GM12878 (cell line): ENCODE measurements around the gene BCAN. TPM values are rescaled to one million over a fixed set of nuclear protein-coding genes. Genes with fewer than 3 reads are reported as not detected.
A peak's percentile ranks its signal among the peaks of the same experiment; 100 is the strongest.

ENCODE experiments used
- ATAC-seq: fragments of 200-7000 bp; cut with Tn5 transposase; 3 replicates; pipeline ENCODE4 v1.9.1; 2020; ENCODE audit warnings: mild to moderate bottlenecking, moderate library complexity
- BruUV-seq: library from RNA; stranded (reverse); fragments of 400-500 nt; replicated peaks from 2 replicates; lab custom pipeline; 2021; lab: Mats Ljungman, UMichigan
- CTCF ChIA-PET: fragments of 300-600 bp; sonication (Branson Sonifier 250); formaldehyde crosslinking; extraction: SDS; loops from one replicate; lab custom pipeline; 2021; ENCODE audit warnings: inconsistent platforms; lab: Yijun Ruan, JAX
- POLR2A ChIA-PET: fragments of 350-600 bp; formaldehyde crosslinking; extraction: SDS; loops from one replicate; lab custom pipeline; 2021; ENCODE audit warnings: inconsistent platforms; lab: Charles Lee
- RAD21 ChIA-PET: fragments of 300-600 bp; sonication (Branson Sonifier 250); formaldehyde crosslinking; loops from one replicate; lab custom pipeline; 2023; ENCODE audit warnings: antibody characterized with exemption; ENCODE audit not compliant: unreplicated experiment; lab: Charles Lee
- SMC1A ChIA-PET: fragments of 300-600 bp; sonication (Branson Sonifier 250); formaldehyde crosslinking; loops from one replicate; lab custom pipeline; 2023; ENCODE audit not compliant: unreplicated experiment, uncharacterized antibody; lab: Charles Lee
- DNase-seq: peaks from one replicate; pipeline ENCODE4 v3.0.0-alpha.2; 2011; ENCODE audit warnings: low read depth, low spot score
- FAIRE-seq: peaks from 3 replicates; lab custom pipeline; 2011; peaks lifted over from hg19 to GRCh38; lab: Jason Lieb, UNC
- H2AFZ ChIP-seq: 2 replicates; pipeline ENCODE4 v1.6.0; 2011; ENCODE audit warnings: low read depth, low read length, control low read depth; ENCODE audit not compliant: control insufficient read depth
- H3K27ac ChIP-seq: 2 replicates; pipeline ENCODE4 v1.5.1; 2011; ENCODE audit warnings: control low read depth; ENCODE audit not compliant: control insufficient read depth, insufficient read depth
- H3K27me3 ChIP-seq, 2 experiments: replicated peaks in 1 of 2; 2 replicates each; pipeline versions ENCODE4 v1.6.0 to v1.6.1; 2011; ENCODE audit warnings: low read length in 1 of 2; ENCODE audit not compliant: control insufficient read depth in 2 of 2, insufficient read depth in 2 of 2
- H3K36me3 ChIP-seq, 2 experiments: 2 replicates each; pipeline ENCODE4 v1.5.1; 2011; ENCODE audit warnings: low read length in 1 of 2; ENCODE audit not compliant: control insufficient read depth in 2 of 2, insufficient read depth in 2 of 2
- H3K4me1 ChIP-seq: 2 replicates; pipeline ENCODE4 v1.6.1; 2011; ENCODE audit warnings: mild to moderate bottlenecking, low read length, moderate library complexity, mixed read lengths; ENCODE audit not compliant: control insufficient read depth, insufficient read depth
- H3K4me2 ChIP-seq: 2 replicates; pipeline ENCODE4 v1.6.0; 2011; ENCODE audit warnings: control low read depth; ENCODE audit not compliant: control insufficient read depth, insufficient read depth
- H3K4me3 ChIP-seq: fragments of 200-600 bp; sonication (generic); 2 replicates; pipeline ENCODE4 v1.5.1; 2016
- H3K79me2 ChIP-seq: 2 replicates; pipeline ENCODE4 v1.6.0; 2011; ENCODE audit warnings: low read length; ENCODE audit not compliant: control insufficient read depth, insufficient read depth
- H3K9ac ChIP-seq: 2 replicates; pipeline ENCODE4 v1.8.0; 2011; ENCODE audit warnings: low read length, control low read depth, mixed read lengths; ENCODE audit not compliant: control insufficient read depth, insufficient read depth
- H3K9me3 ChIP-seq: replicated peaks from 3 replicates; pipeline ENCODE4 v1.5.1; 2011; ENCODE audit warnings: mild to moderate bottlenecking, low read length; ENCODE audit not compliant: control insufficient read depth, insufficient read depth
- H4K20me1 ChIP-seq: 2 replicates; pipeline ENCODE4 v1.6.0; 2011; ENCODE audit not compliant: control insufficient read depth, insufficient read depth
- BHLHE40 ChIP-seq, 2 experiments: fragments of 450-650 bp in 1 of 2; IDR thresholded peaks; 2 replicates each; pipeline ENCODE4 v1.6.1; 2011 to 2017; ENCODE audit warnings: low read depth in 2 of 2, borderline replicate concordance in 1 of 2, improper control_type of control experiment in 1 of 2, low read length in 1 of 2, mild to moderate bottlenecking in 1 of 2
- CBFB ChIP-seq: IDR thresholded peaks from 2 replicates; pipeline ENCODE4 v1.6.1; 2016; ENCODE audit warnings: antibody characterized with exemption, low read depth
- GABPA ChIP-seq: IDR thresholded peaks from 2 replicates; pipeline ENCODE4 v1.6.1; 2014; ENCODE audit warnings: antibody characterized with exemption, low read depth, mild to moderate bottlenecking, inconsistent platforms
- MXI1 ChIP-seq: fragments of 150-350 bp; IDR thresholded peaks from 2 replicates; pipeline ENCODE4 v1.6.1; 2011; ENCODE audit warnings: low read depth, mild to moderate bottlenecking, inconsistent platforms, low read length, improper control_type of control experiment
- NR2F1 ChIP-seq: fragments of 450-650 bp; conservative IDR thresholded peaks from 2 replicates; pipeline ENCODE4 v1.6.1; 2017; ENCODE audit warnings: mild to moderate bottlenecking
- RAD21 ChIP-seq: IDR thresholded peaks from 2 replicates; pipeline ENCODE4 v1.6.1; 2011; ENCODE audit warnings: mild to moderate bottlenecking, low read depth, low read length, moderate library complexity; ENCODE audit not compliant: insufficient read depth
- SMC3 ChIP-seq: IDR thresholded peaks from 2 replicates; pipeline ENCODE4 v1.6.1; 2011; ENCODE audit warnings: low read length, improper control_type of control experiment, borderline replicate concordance
- SUZ12 ChIP-seq: fragments of 200-600 bp; sonication (generic); IDR thresholded peaks from one replicate; pipeline ENCODE4 v1.6.1; 2018; ENCODE audit warnings: antibody characterized with exemption, mild to moderate bottlenecking; ENCODE audit not compliant: unreplicated experiment
- ZBTB4 ChIP-seq: fragments of 450-650 bp; formaldehyde crosslinking; IDR thresholded peaks from 2 replicates; pipeline ENCODE4 v1.4.0; 2022; ENCODE audit warnings: mild to moderate bottlenecking, moderate library complexity
- ZSCAN29 ChIP-seq: fragments of 450-650 bp; IDR thresholded peaks from 2 replicates; pipeline ENCODE4 v1.6.1; 2017; ENCODE audit warnings: mild to moderate bottlenecking, moderate library complexity
- WGBS: methylation state at CpG from one replicate; pipeline ENCODE4 v1.1.6; 2016; ENCODE audit warnings: low lambda C conversion rate; ENCODE audit not compliant: insufficient replicate concordance, insufficient coverage; ENCODE audit errors: missing lambda C conversion rate; 5-methylcytosine and 5-hydroxymethylcytosine counted together
- in situ Hi-C: fragments of 300-500 bp; cut with MboI; formaldehyde crosslinking; loops from 9 replicates; pipeline ENCODE4 v1.14.3; 2018; ENCODE audit warnings: mixed read lengths
- intact Hi-C: fragments of 100-400 bp; cut with micrococcal nuclease; formaldehyde crosslinking; loops from one replicate; pipeline ENCODE4 v1.14.2; 2022; ENCODE audit not compliant: unreplicated experiment
- polyA plus RNA-seq, 11 experiments: library from polyadenylated mRNA; depleted of rRNA in 4 of 11; unstranded in 6 of 11; stranded (reverse) in 5 of 11; fragments of >200 nt; fragmentation: Nextera tagmentation in 4 of 11; fragmentation: Illumina TruSeq in 1 of 11; extraction: Ambion mirVana in 4 of 11; extraction: Trizol in 1 of 11; gene quantifications; 1 replicate in 1 of 11; 2 replicates in 10 of 11; pipeline versions ENCODE4 v1.2.1 to v1.2.3, GENCODE V29; 2011 to 2016; ENCODE audit warnings: inconsistent platforms in 2 of 11, missing spikeins in 2 of 11, low read depth in 1 of 11
- total RNA-seq, 4 experiments: library from RNA; depleted of rRNA in 3 of 4; stranded (reverse); fragments of >200 nt in 3 of 4; fragmentation: Illumina TruSeq in 1 of 4; extraction: Trizol in 1 of 4; gene quantifications; 2 replicates each; pipeline versions ENCODE4 v1.2.1 to v1.2.3, GENCODE V29; 2013 to 2021

BCAN gene
- total and polyA plus RNA-seq, 10 of the 15 experiments (the other 5 are each of a cell fraction or from before 2014, with no cell fraction given) = 0.05 to 1.3 (median 0.18) TPM; not detected in 1

GRCh38 chr1:156705321-156705917 is 63.5 kb downstream of the BCAN start, which contains the start of gene CRABP2:
Gene CRABP2, minus strand, starts transcription at chr1:156705583. Its CDS starts 137 bp downstream, at chr1:156705446.
- ChIA-PET POLR2A (interaction anchor here (0.6 kb wide), 1 partner anchor 18 kb away, joined by 3 read pairs; no protein-coding TSS in a partner anchor), CTCF (interaction anchor here (1.0 to 9.5 kb wide), 23 partner anchors 11 to 184 kb away, joined by 3 to 157 read pairs (median 4); partner anchors contain the start of genes HAPLN2, INSRR, ISG20L2 and METTL25B), RAD21 (interaction anchor here (1.5 to 3.6 kb wide), 5 partner anchors 8 to 81 kb away, joined by 4 to 28 read pairs (median 15); no protein-coding TSS in a partner anchor), SMC1A (interaction anchor here (0.8 to 2.4 kb wide), 4 partner anchors 16 to 21 kb away, joined by 3 to 11 read pairs (median 7); no protein-coding TSS in a partner anchor)
- peak within 1 kb of the TSS; percentile 44 for H2AFZ ChIP-seq
- no peaks in the 10 kb centered on the region for H3K79me2 ChIP-seq
- H3K9ac ChIP-seq = no peak within 1 kb of the TSS
- in situ Hi-C loops = no loop called here
- no peaks in the 10 kb centered on the region; a peak in 1 of 4 replicates for H3K36me3 ChIP-seq
- peaks cover 6% of the 10 kb centered on the region for H3K4me1 ChIP-seq
- H3K4me3 ChIP-seq = peak within 1 kb of the TSS; percentile 35; the same call in 1 of the 2 replicates
- no peak within 1 kb of the TSS for H3K27ac ChIP-seq
- H4K20me1 ChIP-seq = no peaks in the 10 kb centered on the region; the same call in 1 of the 2 replicates
- H3K27me3 ChIP-seq = peaks cover 10 to 15% of the 10 kb centered on the region in 2 experiments
- intact Hi-C loops = no loop called here
- DNase-seq = no peak
- no peaks in the 10 kb centered on the region for H3K9me3 ChIP-seq
- TF ChIP-seq SUZ12 = peak; percentile 70
- no peak for TF ChIP-seq CBFB
- ATAC-seq = peak; percentile 31
- FAIRE-seq = no peak
- 6% methylated on average over 41 of the region's 42 CpGs for WGBS
- no TSS peak for BruUV-seq
- peak within 1 kb of the TSS; percentile 90 for H3K4me2 ChIP-seq

GRCh38 chr1:156705918-156706656 is 64.2 kb downstream of the BCAN start:
- peak overlapping the region; percentile 90 for H3K4me2 ChIP-seq
- intact Hi-C loops = no loop called here
- RAD21 ChIA-PET = interaction anchor here (1.5 to 3.6 kb wide), 5 partner anchors 9 to 82 kb away, joined by 4 to 28 read pairs (median 15); no protein-coding TSS in a partner anchor
- H3K27me3 ChIP-seq = peaks cover 10 to 15% of the 10 kb centered on the region in 2 experiments
- no peak for FAIRE-seq
- no peak for DNase-seq
- H3K27ac ChIP-seq = no peak overlapping the region
- 2% methylated on average over 43 of the region's 45 CpGs for WGBS
- H3K4me1 ChIP-seq = peaks cover 6% of the 10 kb centered on the region
- SMC1A ChIA-PET = interaction anchor here (1.5 to 2.4 kb wide), 3 partner anchors 17 to 22 kb away, joined by 7 to 11 read pairs (median 7); no protein-coding TSS in a partner anchor
- BruUV-seq = no TSS peak
- POLR2A ChIA-PET = interaction anchor here (0.6 to 1.4 kb wide), 3 partner anchors 17 to 88 kb away, joined by 3 to 5 read pairs (median 4); partner anchors contain the start of genes ISG20L2 and METTL25B
- ATAC-seq = peak; percentile 81
- no peaks in the 10 kb centered on the region; a peak in 1 of 4 replicates for H3K36me3 ChIP-seq
- no peak overlapping the region for H3K9ac ChIP-seq
- CTCF ChIA-PET = interaction anchor here (0.6 to 9.5 kb wide), 25 partner anchors 10 to 183 kb away, joined by 3 to 157 read pairs (median 4); partner anchors contain the start of genes GPATCH4, HAPLN2, INSRR and ISG20L2
- H3K4me3 ChIP-seq = peak overlapping the region; percentile 35; the same call in 1 of the 2 replicates
- in situ Hi-C loops = no loop called here
- no peaks in the 10 kb centered on the region for H3K79me2 ChIP-seq
- H4K20me1 ChIP-seq = no peaks in the 10 kb centered on the region; the same call in 1 of the 2 replicates
- H3K9me3 ChIP-seq = no peaks in the 10 kb centered on the region
- H2AFZ ChIP-seq = peak overlapping the region; percentile 44
- TF ChIP-seq RAD21 (peak; percentile 53), GABPA (no peak), ZBTB4 (CRISPR knock-in tag) (no peak), SMC3 (peak; percentile 25; the same call in 1 of the 2 replicates), BHLHE40 (IDR thresholded peaks at IDR 0.05; ENCODE audit: borderline replicate concordance in 1 of 2, low read depth in 2 of 2, low read length in 1 of 2) (peak in 1 of 2 experiments; percentile 30; a peak in 1 of 4 replicates), ZSCAN29 (no peak), MXI1 (no peak), NR2F1 (peak; percentile 87)
